A673 (cell line): Measurements from ENCODE around the gene POTEH. TPM values are rescaled to one million over a fixed set of nuclear protein-coding genes. Genes with fewer than 3 reads are reported as not detected.
"Not testable (repeated sequence)": the region's sequence is repeated elsewhere in the genome, so short reads cannot be mapped to it uniquely, and the experiment has no call there.

Experiments used
- BruUV-seq: library from RNA; stranded (reverse); fragments of 400-500 nt; replicated peaks from 2 replicates; lab custom pipeline; 2021; lab: Mats Ljungman, UMichigan
- CTCF ChIA-PET: fragments of 300-600 bp; sonication (Branson Sonifier 250); formaldehyde crosslinking; loops from one replicate; lab custom pipeline; 2022; ENCODE audit warnings: antibody characterized with exemption; lab: Charles Lee
- POLR2A ChIA-PET: fragments of 300-600 bp; sonication (Branson Sonifier 250); formaldehyde crosslinking; loops from one replicate; lab custom pipeline; 2022; ENCODE audit warnings: antibody characterized with exemption; ENCODE audit not compliant: low non-redundant PET; lab: Charles Lee
- DNase-seq: peaks from one replicate; pipeline ENCODE4 v3.0.0-alpha.2; 2015; ENCODE audit warnings: low spot score
- H3K27ac ChIP-seq: fragments of 200-600 bp; sonication (generic); 2 replicates; pipeline ENCODE4 v1.5.1; 2016; ENCODE audit warnings: mixed run types, low read depth, mild to moderate bottlenecking, mixed read lengths, antibody characterized with exemption, low read length; ENCODE audit not compliant: poor library complexity, severe bottlenecking
- H3K27me3 ChIP-seq: fragments of 200-600 bp; sonication (generic); replicated peaks from 2 replicates; pipeline ENCODE4 v1.6.1; 2017; ENCODE audit warnings: mixed run types, low read depth, mild to moderate bottlenecking, mixed read lengths, antibody characterized with exemption, low read length; ENCODE audit not compliant: insufficient read depth, poor library complexity
- H3K36me3 ChIP-seq: fragments of 200-600 bp; sonication (generic); 2 replicates; pipeline ENCODE4 v1.6.1; 2016; ENCODE audit warnings: mixed run types, mild to moderate bottlenecking, mixed read lengths, antibody characterized with exemption, low read length; ENCODE audit not compliant: insufficient read depth, poor library complexity, severe bottlenecking
- H3K4me1 ChIP-seq: fragments of 200-600 bp; sonication (generic); 2 replicates; pipeline ENCODE4 v1.6.1; 2017; ENCODE audit warnings: mixed run types, mild to moderate bottlenecking, mixed read lengths, antibody characterized with exemption, low read length; ENCODE audit not compliant: insufficient read depth, poor library complexity, severe bottlenecking
- H3K4me3 ChIP-seq: fragments of 200-600 bp; sonication (generic); 2 replicates; pipeline ENCODE4 v1.5.1; 2016; ENCODE audit warnings: low read depth, mixed run types, mild to moderate bottlenecking, mixed read lengths, low read length; ENCODE audit not compliant: poor library complexity, severe bottlenecking
- H3K9me3 ChIP-seq: fragments of 200-600 bp; sonication (generic); 2 replicates; pipeline ENCODE4 v1.6.1; 2016; ENCODE audit warnings: mixed run types, low read depth, mild to moderate bottlenecking, mixed read lengths, antibody characterized with exemption, low read length; ENCODE audit not compliant: poor library complexity, severe bottlenecking
- intact Hi-C: fragments of 100-400 bp; cut with micrococcal nuclease; formaldehyde crosslinking; loops from one replicate; pipeline ENCODE4 v1.10.0; 2022; ENCODE audit not compliant: unreplicated experiment
- total RNA-seq: library from RNA; stranded (reverse); gene quantifications from 2 replicates; pipeline ENCODE4 v1.2.3, GENCODE V29; 2021

The POTEH gene
- total RNA-seq, 1 experiment from 2014 or later: not detected

GRCh38 chr22:15760388-15761150 is 70.7 kb downstream of the POTEH start:
- POLR2A ChIA-PET, intact Hi-C loops, CTCF ChIA-PET: not testable (repeated sequence)

GRCh38 chr22:15761151-15761777 is 71.4 kb downstream of the POTEH start:
- BruUV-seq, H3K36me3 ChIP-seq, intact Hi-C loops, H3K27ac ChIP-seq, H3K4me3 ChIP-seq, DNase-seq, CTCF ChIA-PET, H3K9me3 ChIP-seq, H3K27me3 ChIP-seq, POLR2A ChIA-PET, H3K4me1 ChIP-seq: not testable (repeated sequence)

More at GRCh38 chr22:15760388-15761150, 70.7 kb downstream of the POTEH start:
- H3K9me3 ChIP-seq, BruUV-seq, DNase-seq, H3K4me3 ChIP-seq, H3K36me3 ChIP-seq, H3K27ac ChIP-seq, H3K27me3 ChIP-seq, H3K4me1 ChIP-seq: not testable (repeated sequence)

DNA sequence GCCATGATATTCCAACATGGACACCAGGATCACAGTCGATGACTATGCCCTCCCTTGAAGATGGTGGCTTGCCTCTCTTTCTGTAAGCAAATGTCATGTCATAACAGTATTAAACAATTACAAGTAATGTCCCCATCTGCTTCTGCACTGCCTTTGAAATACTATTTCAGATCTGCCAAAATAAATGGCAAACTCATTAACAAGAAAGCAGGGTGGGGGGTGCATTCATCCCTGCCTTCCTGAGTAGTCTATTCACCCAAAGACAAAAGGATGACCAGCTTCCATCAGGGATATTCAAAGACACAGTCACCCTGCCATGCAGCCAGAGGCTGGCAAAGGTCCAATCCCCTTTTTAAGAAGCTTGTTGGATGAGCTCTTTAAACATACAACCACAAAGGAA is 73.7 kb downstream of the POTEH start:
- H3K4me1 ChIP-seq, H3K36me3 ChIP-seq, H3K27me3 ChIP-seq, H3K27ac ChIP-seq, DNase-seq, POLR2A ChIA-PET, BruUV-seq, intact Hi-C loops, H3K4me3 ChIP-seq, CTCF ChIA-PET, H3K9me3 ChIP-seq: not testable (repeated sequence)

Other genes with a start within 250 kb of the POTEH start
- not detected in 2 replicates for gene OR11H1, start 161.8 kb upstream of the POTEH start, total RNA-seq